Measurements from ENCODE around the gene CYFIP2.

Gene CYFIP2

DNA sequence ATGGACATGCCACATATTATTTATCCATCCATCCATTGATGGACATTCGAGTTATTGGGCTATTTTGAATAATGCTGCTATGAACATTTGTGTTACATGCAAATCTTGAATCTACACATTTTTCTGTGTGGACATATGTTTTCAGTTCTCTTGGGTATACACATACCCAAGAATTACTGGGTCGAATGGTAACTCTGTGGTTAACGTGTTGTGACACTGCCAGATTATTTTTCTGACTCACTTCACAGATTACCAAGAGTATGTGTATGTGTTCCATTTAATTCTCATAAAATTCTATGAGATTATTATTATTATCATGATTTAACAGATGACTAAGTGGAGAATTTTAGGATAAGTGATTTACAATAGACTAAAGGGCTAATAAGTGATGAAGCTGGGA, 26.7 kb downstream of the CYFIP2 start:
- TF ChIP-seq POLR2AphosphoS5 (IDR thresholded peaks at IDR 0.05; ENCODE audit: low read depth) (no peak), SPI1 (IDR thresholded peaks at IDR 0.05; ENCODE audit: borderline replicate concordance, low read depth) (no peak), GABPA (IDR thresholded peaks at IDR 0.05; ENCODE audit: low read depth) (no peak)
- TF ChIP-seq, protein P1, sequence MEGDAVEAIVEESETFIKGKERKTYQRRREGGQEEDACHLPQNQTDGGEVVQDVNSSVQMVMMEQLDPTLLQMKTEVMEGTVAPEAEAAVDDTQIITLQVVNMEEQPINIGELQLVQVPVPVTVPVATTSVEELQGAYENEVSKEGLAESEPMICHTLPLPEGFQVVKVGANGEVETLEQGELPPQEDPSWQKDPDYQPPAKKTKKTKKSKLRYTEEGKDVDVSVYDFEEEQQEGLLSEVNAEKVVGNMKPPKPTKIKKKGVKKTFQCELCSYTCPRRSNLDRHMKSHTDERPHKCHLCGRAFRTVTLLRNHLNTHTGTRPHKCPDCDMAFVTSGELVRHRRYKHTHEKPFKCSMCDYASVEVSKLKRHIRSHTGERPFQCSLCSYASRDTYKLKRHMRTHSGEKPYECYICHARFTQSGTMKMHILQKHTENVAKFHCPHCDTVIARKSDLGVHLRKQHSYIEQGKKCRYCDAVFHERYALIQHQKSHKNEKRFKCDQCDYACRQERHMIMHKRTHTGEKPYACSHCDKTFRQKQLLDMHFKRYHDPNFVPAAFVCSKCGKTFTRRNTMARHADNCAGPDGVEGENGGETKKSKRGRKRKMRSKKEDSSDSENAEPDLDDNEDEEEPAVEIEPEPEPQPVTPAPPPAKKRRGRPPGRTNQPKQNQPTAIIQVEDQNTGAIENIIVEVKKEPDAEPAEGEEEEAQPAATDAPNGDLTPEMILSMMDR (IDR thresholded peaks at IDR 0.05; ENCODE audit: insufficient read depth, low read length) = no peak
- TF ChIP-seq, protein P2, sequence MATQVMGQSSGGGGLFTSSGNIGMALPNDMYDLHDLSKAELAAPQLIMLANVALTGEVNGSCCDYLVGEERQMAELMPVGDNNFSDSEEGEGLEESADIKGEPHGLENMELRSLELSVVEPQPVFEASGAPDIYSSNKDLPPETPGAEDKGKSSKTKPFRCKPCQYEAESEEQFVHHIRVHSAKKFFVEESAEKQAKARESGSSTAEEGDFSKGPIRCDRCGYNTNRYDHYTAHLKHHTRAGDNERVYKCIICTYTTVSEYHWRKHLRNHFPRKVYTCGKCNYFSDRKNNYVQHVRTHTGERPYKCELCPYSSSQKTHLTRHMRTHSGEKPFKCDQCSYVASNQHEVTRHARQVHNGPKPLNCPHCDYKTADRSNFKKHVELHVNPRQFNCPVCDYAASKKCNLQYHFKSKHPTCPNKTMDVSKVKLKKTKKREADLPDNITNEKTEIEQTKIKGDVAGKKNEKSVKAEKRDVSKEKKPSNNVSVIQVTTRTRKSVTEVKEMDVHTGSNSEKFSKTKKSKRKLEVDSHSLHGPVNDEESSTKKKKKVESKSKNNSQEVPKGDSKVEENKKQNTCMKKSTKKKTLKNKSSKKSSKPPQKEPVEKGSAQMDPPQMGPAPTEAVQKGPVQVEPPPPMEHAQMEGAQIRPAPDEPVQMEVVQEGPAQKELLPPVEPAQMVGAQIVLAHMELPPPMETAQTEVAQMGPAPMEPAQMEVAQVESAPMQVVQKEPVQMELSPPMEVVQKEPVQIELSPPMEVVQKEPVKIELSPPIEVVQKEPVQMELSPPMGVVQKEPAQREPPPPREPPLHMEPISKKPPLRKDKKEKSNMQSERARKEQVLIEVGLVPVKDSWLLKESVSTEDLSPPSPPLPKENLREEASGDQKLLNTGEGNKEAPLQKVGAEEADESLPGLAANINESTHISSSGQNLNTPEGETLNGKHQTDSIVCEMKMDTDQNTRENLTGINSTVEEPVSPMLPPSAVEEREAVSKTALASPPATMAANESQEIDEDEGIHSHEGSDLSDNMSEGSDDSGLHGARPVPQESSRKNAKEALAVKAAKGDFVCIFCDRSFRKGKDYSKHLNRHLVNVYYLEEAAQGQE (IDR thresholded peaks at IDR 0.05; ENCODE audit: insufficient replicate concordance, low read depth) = no peak
- Histone ChIP-seq H3K4me3 (replicated peaks; ENCODE audit: insufficient read depth, low read length) (no peak overlapping the region), H3K27ac (replicated peaks) (no peak overlapping the region), H3K27me3 (ENCODE audit: insufficient read depth, poor library complexity, severe bottlenecking) (no peaks in the 10 kb centered on the region)
- DNase-seq (ENCODE audit: low read depth in 1 of 2, low spot score in 1 of 2) = no peak

DNA sequence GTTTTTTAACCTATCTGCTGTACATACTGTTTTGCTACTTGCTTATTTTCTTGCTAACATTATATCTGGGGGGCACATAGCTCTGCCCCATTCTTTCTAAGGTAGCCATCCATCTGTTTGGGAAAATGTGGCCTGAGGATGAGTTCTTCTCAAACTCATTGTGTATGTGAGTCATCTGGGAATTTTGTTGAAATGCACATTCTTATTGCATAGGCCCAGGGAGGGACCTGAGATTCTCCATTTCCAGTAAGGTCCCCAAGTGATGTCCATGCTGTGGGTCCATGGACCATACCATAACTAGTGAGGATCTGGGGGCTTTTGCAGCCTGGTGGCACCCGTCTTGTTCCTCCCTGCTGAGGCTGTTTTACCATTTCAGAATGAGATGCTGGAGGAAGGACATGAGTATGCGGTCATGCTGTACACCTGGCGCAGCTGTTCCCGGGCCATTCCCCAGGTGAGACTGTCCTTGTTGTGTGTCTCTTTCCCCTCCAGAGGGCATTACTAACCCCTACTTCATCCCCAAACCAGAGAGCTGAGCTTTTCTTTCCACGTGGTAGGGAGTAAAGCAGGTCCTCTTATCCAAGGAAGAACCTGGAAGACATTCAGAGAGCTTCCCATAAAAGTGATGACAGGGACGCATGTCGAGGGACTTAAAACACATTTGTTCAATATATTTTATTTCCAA, 28.6 kb downstream of the CYFIP2 start:
- H3K4me3 ChIP-seq (replicated peaks; ENCODE audit: insufficient read depth, low read length) = no peak overlapping the region
- no peak for DNase-seq (ENCODE audit: low read depth in 1 of 2, low spot score in 1 of 2)
- TF ChIP-seq SPI1 (IDR thresholded peaks at IDR 0.05; ENCODE audit: borderline replicate concordance, low read depth) (no peak), POLR2AphosphoS5 (IDR thresholded peaks at IDR 0.05; ENCODE audit: low read depth) (no peak), GABPA (IDR thresholded peaks at IDR 0.05; ENCODE audit: low read depth) (no peak)
- TF ChIP-seq, protein P2 (IDR thresholded peaks at IDR 0.05; ENCODE audit: insufficient replicate concordance, low read depth) = no peak
- TF ChIP-seq, protein P1 (IDR thresholded peaks at IDR 0.05; ENCODE audit: insufficient read depth, low read length) = no peak
- no peak overlapping the region for H3K27ac ChIP-seq (replicated peaks)
- H3K27me3 ChIP-seq (ENCODE audit: insufficient read depth, poor library complexity, severe bottlenecking) = no peaks in the 10 kb centered on the region

DNA sequence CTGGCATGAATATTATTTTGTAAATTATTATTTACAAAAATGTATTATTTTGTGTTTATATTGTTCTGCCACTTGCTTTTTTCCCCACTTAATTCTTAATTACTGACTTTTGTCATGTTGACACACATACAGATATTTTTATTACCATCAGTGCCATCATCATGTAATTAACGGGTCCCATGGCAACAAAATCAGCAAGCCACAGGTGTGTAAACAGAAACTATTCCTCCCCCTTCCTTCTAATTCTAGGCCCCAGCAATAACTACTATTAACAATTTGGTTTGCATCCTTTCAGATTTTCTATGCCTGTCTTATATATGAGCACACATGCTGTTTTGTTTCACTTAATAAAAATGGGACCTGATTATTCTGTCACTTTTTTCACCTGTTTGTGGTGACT, 29.3 kb downstream of the CYFIP2 start:
- no peak for DNase-seq (ENCODE audit: low read depth in 1 of 2, low spot score in 1 of 2)
- Histone ChIP-seq H3K4me3 (replicated peaks; ENCODE audit: insufficient read depth, low read length) (no peak overlapping the region), H3K27me3 (ENCODE audit: insufficient read depth, poor library complexity, severe bottlenecking) (no peaks in the 10 kb centered on the region), H3K27ac (replicated peaks) (no peak overlapping the region)
- TF ChIP-seq GABPA (IDR thresholded peaks at IDR 0.05; ENCODE audit: low read depth) (no peak), SPI1 (IDR thresholded peaks at IDR 0.05; ENCODE audit: borderline replicate concordance, low read depth) (no peak), POLR2AphosphoS5 (IDR thresholded peaks at IDR 0.05; ENCODE audit: low read depth) (no peak)
- TF ChIP-seq, protein P2 (IDR thresholded peaks at IDR 0.05; ENCODE audit: insufficient replicate concordance, low read depth) = no peak
- TF ChIP-seq, protein P1 (IDR thresholded peaks at IDR 0.05; ENCODE audit: insufficient read depth, low read length) = no peak

All from HL-60 (cell line).